Trophoblast cell (in vitro differentiated cells and primary cell): ENCODE results near the gene NRXN2.

Source experiments
- DNase-seq, 2 donors: peaks; one replicate each; pipeline ENCODE4 v3.0.0-alpha.2; 2016
- H2AFZ ChIP-seq: 2 replicates; pipeline ENCODE4 v1.6.1; 2013; ENCODE audit warnings: low read length, moderate library complexity, mild to moderate bottlenecking; ENCODE audit not compliant: insufficient read depth, poor library complexity
- H2AK5ac ChIP-seq: 2 replicates; pipeline ENCODE4 v1.6.1; 2013; ENCODE audit warnings: mild to moderate bottlenecking, low read length
- H2BK120ac ChIP-seq: 2 replicates; pipeline ENCODE4 v1.6.1; 2013; ENCODE audit warnings: low read length, mild to moderate bottlenecking, moderate library complexity; ENCODE audit not compliant: insufficient read depth, poor library complexity
- H2BK12ac ChIP-seq: 2 replicates; pipeline ENCODE4 v1.6.1; 2013; ENCODE audit warnings: mild to moderate bottlenecking, low read length, moderate library complexity
- H2BK5ac ChIP-seq: 2 replicates; pipeline ENCODE4 v1.6.1; 2013; ENCODE audit warnings: low read length, low read depth, moderate library complexity, mild to moderate bottlenecking; ENCODE audit not compliant: poor library complexity
- H3K14ac ChIP-seq: 2 replicates; pipeline ENCODE4 v1.6.1; 2013; ENCODE audit warnings: mild to moderate bottlenecking, low read length
- H3K18ac ChIP-seq: 2 replicates; pipeline ENCODE4 v1.6.1; 2013; ENCODE audit warnings: mild to moderate bottlenecking, low read length
- H3K23ac ChIP-seq: 2 replicates; pipeline ENCODE4 v1.6.1; 2013; ENCODE audit warnings: low read length
- H3K27ac ChIP-seq: 2 replicates; pipeline ENCODE4 v1.5.1; 2013; ENCODE audit warnings: low read depth, mild to moderate bottlenecking, inconsistent platforms, low read length, moderate library complexity
- H3K27me3 ChIP-seq: 2 replicates; pipeline ENCODE4 v1.6.1; 2013; ENCODE audit warnings: inconsistent platforms, mild to moderate bottlenecking, low read length, moderate library complexity; ENCODE audit not compliant: insufficient read depth
- H3K36me3 ChIP-seq, 2 experiments: 1 replicate in 1 of 2; 2 replicates in 1 of 2; pipeline ENCODE4 v1.6.1; 2013; ENCODE audit warnings: low read length in 2 of 2, mild to moderate bottlenecking in 2 of 2, moderate library complexity in 1 of 2; ENCODE audit not compliant: insufficient read depth in 2 of 2, control insufficient read depth in 1 of 2
- H3K4ac ChIP-seq: 2 replicates; pipeline ENCODE4 v1.6.1; 2013; ENCODE audit warnings: low read depth, mild to moderate bottlenecking, low read length, moderate library complexity
- H3K4me1 ChIP-seq, 2 experiments: 1 replicate in 1 of 2; 2 replicates in 1 of 2; pipeline ENCODE4 v1.6.1; 2013; ENCODE audit warnings: low read length in 2 of 2, mild to moderate bottlenecking in 2 of 2, moderate library complexity in 1 of 2; ENCODE audit not compliant: insufficient read depth in 2 of 2, control insufficient read depth in 1 of 2
- H3K4me2 ChIP-seq: 2 replicates; pipeline ENCODE4 v1.6.1; 2013; ENCODE audit warnings: inconsistent platforms, mild to moderate bottlenecking, low read length, moderate library complexity
- H3K4me3 ChIP-seq: 2 replicates; pipeline ENCODE4 v1.5.1; 2013; ENCODE audit warnings: mild to moderate bottlenecking, low read depth, low read length, inconsistent platforms
- H3K79me1 ChIP-seq: one replicate; pipeline ENCODE4 v1.6.1; 2013; ENCODE audit warnings: low read length
- H3K79me2 ChIP-seq: 2 replicates; pipeline ENCODE4 v1.6.1; 2013; ENCODE audit warnings: low read length, mild to moderate bottlenecking; ENCODE audit not compliant: control insufficient read depth, insufficient read depth, poor library complexity
- H3K9ac ChIP-seq: 2 replicates; pipeline ENCODE4 v1.6.1; 2013; ENCODE audit warnings: mild to moderate bottlenecking, low read length
- H3K9me3 ChIP-seq: 2 replicates; pipeline ENCODE4 v1.6.1; 2013; ENCODE audit warnings: low read depth, mild to moderate bottlenecking, control low read depth, inconsistent platforms, low read length; ENCODE audit not compliant: insufficient read depth
- H4K12ac ChIP-seq: 2 replicates; pipeline ENCODE4 v1.6.1; 2013; ENCODE audit warnings: low read depth, mild to moderate bottlenecking, low read length, moderate library complexity
- H4K8ac ChIP-seq: 2 replicates; pipeline ENCODE4 v1.6.1; 2013; ENCODE audit warnings: low read depth, mild to moderate bottlenecking, low read length, moderate library complexity
- H4K91ac ChIP-seq: one replicate; pipeline ENCODE4 v1.6.1; 2013; ENCODE audit warnings: low read depth, mild to moderate bottlenecking, low read length, moderate library complexity
- WGBS: extraction: QIAGEN DNeasy Blood & Tissue Kit; methylation state at CpG from one replicate; pipeline ENCODE4 v1.1.7; 2013; ENCODE audit warnings: missing lambda C conversion rate; ENCODE audit not compliant: insufficient read length, insufficient coverage; ENCODE audit errors: extremely low coverage; 5-methylcytosine and 5-hydroxymethylcytosine counted together

NRXN2 gene

DNA sequence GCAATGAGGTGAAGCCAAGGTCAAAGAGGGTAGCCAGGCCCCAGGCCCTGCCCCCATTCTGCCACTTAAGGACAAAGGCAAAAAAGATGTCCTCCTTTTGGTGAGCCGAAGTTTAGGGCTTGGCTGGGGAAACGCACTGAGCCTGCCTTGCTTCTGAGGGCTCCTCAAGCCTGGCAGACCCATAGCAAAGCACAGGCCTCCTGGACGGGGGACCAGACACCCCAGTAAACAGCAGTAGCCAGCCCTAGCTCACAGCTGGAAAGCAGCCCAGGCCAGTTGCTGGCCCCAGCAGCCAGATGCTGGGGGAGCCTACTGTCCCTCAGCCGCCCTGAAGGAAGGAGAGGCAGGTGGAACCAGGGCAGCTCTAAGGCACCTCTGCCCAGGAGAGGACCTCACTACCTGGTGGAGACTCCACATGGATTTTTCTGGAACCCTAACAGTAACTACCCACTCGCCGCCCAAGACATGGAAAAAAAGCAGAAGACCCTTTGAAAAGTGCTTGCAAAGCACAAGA is 40.6 kb upstream of the NRXN2 start:
- Histone ChIP-seq H4K12ac (no peak overlapping the region), H2AK5ac (no peak overlapping the region), H2BK120ac (no peak overlapping the region), H3K23ac (no peak overlapping the region), H3K79me2 (no peaks in the 10 kb centered on the region), H3K4me2 (no peak overlapping the region), H2BK5ac (no peak overlapping the region), H3K4me1 (peaks cover 12 to 15% of the 10 kb centered on the region in 2 experiments), H3K18ac (no peak overlapping the region), H3K79me1 (no peaks in the 10 kb centered on the region), H4K8ac (no peak overlapping the region), H3K36me3 (peaks cover 58 to 65% of the 10 kb centered on the region in 2 experiments), H3K4ac (no peak overlapping the region), H3K9ac (no peak overlapping the region), H3K4me3 (no peak overlapping the region), H4K91ac (no peak overlapping the region), H3K27ac (no peak overlapping the region), H2AFZ (no peak overlapping the region), H3K9me3 (no peaks in the 10 kb centered on the region), H3K27me3 (no peaks in the 10 kb centered on the region), H2BK12ac (no peak overlapping the region), H3K14ac (no peak overlapping the region)
- no CpG with 5 or more reads among the region's 6 CpGs for WGBS
- DNase-seq, result no peak

DNA sequence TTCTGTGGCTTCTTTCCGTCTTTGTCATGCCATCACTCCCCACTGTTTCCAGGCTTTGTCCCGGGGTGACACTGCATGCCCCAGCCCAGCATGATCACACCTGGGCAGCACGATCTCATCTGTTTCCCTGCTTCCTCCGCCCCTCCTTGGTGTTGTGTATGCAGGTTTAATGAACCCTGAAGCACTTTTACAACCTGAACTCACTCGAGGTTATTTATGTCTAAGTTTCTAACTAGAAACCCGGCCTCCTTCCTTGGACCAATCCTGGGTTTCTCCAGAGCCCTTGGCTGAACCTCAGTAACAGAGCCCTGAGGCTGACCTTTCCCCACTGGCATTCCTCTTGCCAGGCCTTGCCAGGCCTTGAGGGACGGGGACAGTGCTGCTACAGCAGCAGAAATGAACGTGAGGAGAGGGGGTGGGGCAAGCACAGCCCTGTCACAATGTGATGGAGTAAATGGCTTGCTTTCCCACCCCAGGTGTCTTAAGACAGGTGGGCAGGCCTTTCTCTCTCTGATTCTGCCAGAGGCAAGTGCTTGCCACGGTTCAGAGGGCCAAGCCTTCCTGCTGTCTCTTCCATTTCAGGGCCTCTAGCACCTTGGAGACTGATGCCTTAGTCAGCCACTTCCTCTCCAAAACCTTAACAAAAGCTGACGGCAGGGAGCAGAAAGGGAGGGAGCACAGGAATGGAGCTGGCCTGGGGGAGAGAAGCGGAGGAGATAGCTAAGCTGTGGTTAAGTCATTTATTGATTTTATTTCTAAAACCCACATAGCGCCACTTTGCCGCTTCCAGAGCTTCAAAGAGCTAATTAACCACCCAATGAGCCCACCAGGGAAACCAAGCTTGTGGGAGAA is 39.9 kb upstream of the NRXN2 start:
- no peak overlapping the region for H2AFZ ChIP-seq
- H3K18ac ChIP-seq, result no peak overlapping the region
- no peak overlapping the region for H2AK5ac ChIP-seq
- no CpG with 5 or more reads among the region's 13 CpGs for WGBS
- H3K9ac ChIP-seq, result no peak overlapping the region
- peaks cover 53 to 58% of the 10 kb centered on the region in 2 experiments for H3K36me3 ChIP-seq
- no peak overlapping the region for H2BK12ac ChIP-seq
- H4K91ac ChIP-seq, result no peak overlapping the region
- H2BK120ac ChIP-seq, result no peak overlapping the region
- no peaks in the 10 kb centered on the region for H3K27me3 ChIP-seq
- H4K8ac ChIP-seq, result no peak overlapping the region
- H3K79me1 ChIP-seq, result no peaks in the 10 kb centered on the region
- peaks cover 12 to 15% of the 10 kb centered on the region in 2 experiments for H3K4me1 ChIP-seq
- H3K4ac ChIP-seq, result no peak overlapping the region
- H3K4me2 ChIP-seq, result no peak overlapping the region
- no peaks in the 10 kb centered on the region for H3K9me3 ChIP-seq
- H2BK5ac ChIP-seq, result no peak overlapping the region
- no peak for DNase-seq
- H3K14ac ChIP-seq, result no peak overlapping the region
- H3K4me3 ChIP-seq, result no peak overlapping the region
- H4K12ac ChIP-seq, result no peak overlapping the region
- no peak overlapping the region for H3K27ac ChIP-seq
- H3K23ac ChIP-seq, result no peak overlapping the region
- no peaks in the 10 kb centered on the region for H3K79me2 ChIP-seq

DNA sequence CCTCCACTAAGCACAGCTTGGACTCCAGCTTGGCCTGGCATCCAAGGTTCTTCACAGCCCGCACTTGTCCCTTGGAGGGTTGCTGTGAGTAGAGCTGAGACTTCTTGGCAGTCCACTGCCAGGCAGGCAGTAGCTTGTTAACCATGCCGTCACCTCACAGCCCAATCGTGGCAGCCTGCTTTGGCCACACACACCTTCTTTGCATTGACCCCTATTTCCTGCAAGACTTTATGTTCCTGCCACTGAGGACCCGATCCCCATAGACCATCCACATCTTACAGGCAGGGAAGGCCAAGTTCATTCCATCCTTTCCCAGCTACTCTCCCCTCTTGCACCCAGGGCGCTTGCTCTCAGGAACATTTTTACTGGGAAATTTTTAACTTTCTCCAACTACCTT is 39.3 kb upstream of the NRXN2 start:
- no peak overlapping the region for H3K4ac ChIP-seq
- no peak overlapping the region for H2AK5ac ChIP-seq
- no peaks in the 10 kb centered on the region for H3K9me3 ChIP-seq
- no peaks in the 10 kb centered on the region for H3K79me2 ChIP-seq
- peak overlapping the region; percentile 45 for H4K12ac ChIP-seq
- H3K14ac ChIP-seq, result no peak overlapping the region
- no peak overlapping the region for H3K23ac ChIP-seq
- H3K4me3 ChIP-seq, result no peak overlapping the region
- peaks cover 12 to 15% of the 10 kb centered on the region in 2 experiments for H3K4me1 ChIP-seq
- DNase-seq, result no peak
- H4K8ac ChIP-seq, result no peak overlapping the region
- no peak overlapping the region for H2BK120ac ChIP-seq
- H2BK5ac ChIP-seq, result no peak overlapping the region
- no peak overlapping the region for H2AFZ ChIP-seq
- no peaks in the 10 kb centered on the region for H3K27me3 ChIP-seq
- peaks cover 47 to 52% of the 10 kb centered on the region in 2 experiments for H3K36me3 ChIP-seq
- no peak overlapping the region for H3K18ac ChIP-seq
- no peak overlapping the region for H3K27ac ChIP-seq
- H3K4me2 ChIP-seq, result no peak overlapping the region
- no peak overlapping the region for H2BK12ac ChIP-seq
- WGBS, result no CpG with 5 or more reads among the region's 5 CpGs
- H3K79me1 ChIP-seq, result no peaks in the 10 kb centered on the region
- no peak overlapping the region for H4K91ac ChIP-seq
- no peak overlapping the region for H3K9ac ChIP-seq

DNA sequence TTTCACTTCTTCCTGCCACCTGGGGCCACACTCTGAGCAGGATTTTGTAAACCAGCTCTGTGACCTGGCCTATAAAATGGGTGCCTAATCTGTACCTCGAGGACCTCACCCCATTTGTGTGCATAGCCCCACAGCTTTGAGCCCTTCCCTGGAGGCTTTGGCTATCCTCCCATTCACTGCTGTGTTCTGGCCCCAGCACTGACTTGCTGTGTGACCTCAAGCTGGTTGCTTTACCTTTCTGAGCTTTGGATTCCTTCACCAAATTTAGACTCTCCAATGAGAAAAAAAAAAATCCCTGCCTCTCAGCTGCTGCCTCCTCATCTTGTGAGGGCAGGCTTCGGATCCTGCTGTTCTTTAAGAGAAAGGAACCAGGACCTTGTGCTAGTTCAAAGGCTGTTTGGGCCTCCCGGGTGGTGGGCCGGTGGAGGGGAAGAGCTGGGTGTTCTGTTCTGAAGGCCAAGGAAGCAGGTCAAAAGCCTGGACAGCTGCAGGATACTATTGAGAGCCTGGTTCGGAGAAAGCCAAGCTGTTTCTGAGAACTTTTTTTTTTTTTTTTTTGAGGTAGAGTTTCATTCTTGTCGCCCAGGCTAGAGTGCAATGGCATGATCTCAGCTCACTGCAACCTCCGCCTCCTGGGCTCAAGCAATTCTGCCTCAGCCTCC is 37.9 kb upstream of the NRXN2 start:
- H4K91ac ChIP-seq, result no peak overlapping the region
- H3K27me3 ChIP-seq, result no peaks in the 10 kb centered on the region
- no peak overlapping the region for H2BK120ac ChIP-seq
- H3K27ac ChIP-seq, result no peak overlapping the region
- H3K4me2 ChIP-seq, result no peak overlapping the region
- no peaks in the 10 kb centered on the region for H3K79me2 ChIP-seq
- no peak for DNase-seq
- H3K36me3 ChIP-seq, result peaks cover 34 to 38% of the 10 kb centered on the region in 2 experiments
- H2BK12ac ChIP-seq, result no peak overlapping the region
- H3K14ac ChIP-seq, result no peak overlapping the region
- no peak overlapping the region for H3K9ac ChIP-seq
- no peaks in the 10 kb centered on the region for H3K9me3 ChIP-seq
- H2BK5ac ChIP-seq, result no peak overlapping the region
- no peak overlapping the region for H3K23ac ChIP-seq
- H3K79me1 ChIP-seq, result no peaks in the 10 kb centered on the region
- H4K8ac ChIP-seq, result no peak overlapping the region
- no CpG with 5 or more reads among the region's 7 CpGs for whole genome bisulfite sequencing
- H3K4ac ChIP-seq, result no peak overlapping the region
- H2AFZ ChIP-seq, result no peak overlapping the region
- no peak overlapping the region for H3K18ac ChIP-seq
- no peak overlapping the region for H3K4me3 ChIP-seq
- H4K12ac ChIP-seq, result no peak overlapping the region
- H2AK5ac ChIP-seq, result no peak overlapping the region
- H3K4me1 ChIP-seq, result peaks cover 12 to 15% of the 10 kb centered on the region in 2 experiments
